GM12878 (cell line): ENCODE data around the gene DPP6.

Experiments used
- EZH2 ChIP-seq: IDR thresholded peaks from 2 replicates; pipeline ENCODE4 v1.6.1; 2012; ENCODE audit warnings: low read depth, mild to moderate bottlenecking, control low read depth, inconsistent platforms, low read length, borderline replicate concordance; ENCODE audit not compliant: control insufficient read depth
- GABPA ChIP-seq: IDR thresholded peaks from 2 replicates; pipeline ENCODE4 v1.6.1; 2014; ENCODE audit warnings: antibody characterized with exemption, low read depth, mild to moderate bottlenecking, inconsistent platforms
- POLR2A ChIP-seq: IDR thresholded peaks from 2 replicates; pipeline ENCODE4 v1.6.1; 2011; ENCODE audit warnings: low read depth, mild to moderate bottlenecking, low read length
- POLR2AphosphoS5 ChIP-seq: IDR thresholded peaks from 2 replicates; pipeline ENCODE4 v1.6.1; 2011; ENCODE audit warnings: mild to moderate bottlenecking, low read length, inconsistent platforms
- TF ChIP-seq, protein P1 (sequence below), 3 experiments: IDR thresholded peaks in 2 of 3; conservative IDR thresholded peaks in 1 of 3; 2 replicates each; pipeline ENCODE4 v1.5.1; 2011; ENCODE audit warnings: low read depth in 3 of 3, low read length in 3 of 3, mild to moderate bottlenecking in 3 of 3, control low read depth in 2 of 3, moderate library complexity in 2 of 3, inconsistent platforms in 1 of 3, mixed read lengths in 1 of 3; ENCODE audit not compliant: control insufficient read depth in 2 of 3, insufficient read depth in 1 of 3; ENCODE audit errors: extremely low read depth in 1 of 3
- TF ChIP-seq, protein P2 (sequence below): IDR thresholded peaks from 2 replicates; pipeline ENCODE4 v1.6.1; 2012; ENCODE audit warnings: low read length, inconsistent platforms

DNA sequence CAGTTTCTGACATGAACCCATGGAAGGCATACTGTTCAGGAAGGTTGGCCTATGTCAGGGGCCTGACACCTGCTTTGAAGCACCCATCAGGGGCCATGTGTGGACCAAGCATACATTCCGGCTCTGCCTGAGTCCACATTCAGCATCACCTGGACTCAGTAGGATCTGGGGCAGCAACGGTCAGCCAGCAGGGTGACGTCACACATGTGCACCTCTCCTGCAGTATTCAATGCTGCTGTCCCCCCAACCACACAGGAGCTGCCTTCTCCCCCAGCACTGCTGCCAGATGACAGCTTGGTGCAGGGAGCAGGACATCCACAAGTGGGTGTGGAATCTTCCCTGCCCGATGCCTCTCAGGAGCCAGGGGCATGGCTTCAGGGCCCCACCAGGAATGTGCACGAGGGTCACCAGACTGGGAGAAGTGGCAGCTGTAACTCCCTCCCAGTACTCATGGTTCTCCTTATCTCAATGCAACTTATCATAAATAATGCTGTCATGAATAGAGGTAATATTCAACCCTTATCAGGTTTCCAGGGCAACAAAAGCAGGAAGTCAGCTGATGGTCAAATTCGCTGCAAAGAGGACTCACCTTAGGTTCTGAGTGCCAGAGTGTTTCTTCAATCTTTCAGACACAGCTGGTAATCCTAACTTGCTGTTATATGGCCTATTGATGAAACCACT, 657.8 kb downstream of the DPP6 start:
- TF ChIP-seq, protein P1, sequence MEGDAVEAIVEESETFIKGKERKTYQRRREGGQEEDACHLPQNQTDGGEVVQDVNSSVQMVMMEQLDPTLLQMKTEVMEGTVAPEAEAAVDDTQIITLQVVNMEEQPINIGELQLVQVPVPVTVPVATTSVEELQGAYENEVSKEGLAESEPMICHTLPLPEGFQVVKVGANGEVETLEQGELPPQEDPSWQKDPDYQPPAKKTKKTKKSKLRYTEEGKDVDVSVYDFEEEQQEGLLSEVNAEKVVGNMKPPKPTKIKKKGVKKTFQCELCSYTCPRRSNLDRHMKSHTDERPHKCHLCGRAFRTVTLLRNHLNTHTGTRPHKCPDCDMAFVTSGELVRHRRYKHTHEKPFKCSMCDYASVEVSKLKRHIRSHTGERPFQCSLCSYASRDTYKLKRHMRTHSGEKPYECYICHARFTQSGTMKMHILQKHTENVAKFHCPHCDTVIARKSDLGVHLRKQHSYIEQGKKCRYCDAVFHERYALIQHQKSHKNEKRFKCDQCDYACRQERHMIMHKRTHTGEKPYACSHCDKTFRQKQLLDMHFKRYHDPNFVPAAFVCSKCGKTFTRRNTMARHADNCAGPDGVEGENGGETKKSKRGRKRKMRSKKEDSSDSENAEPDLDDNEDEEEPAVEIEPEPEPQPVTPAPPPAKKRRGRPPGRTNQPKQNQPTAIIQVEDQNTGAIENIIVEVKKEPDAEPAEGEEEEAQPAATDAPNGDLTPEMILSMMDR (IDR thresholded peaks at IDR 0.05 in 2 of 3, conservative IDR thresholded peaks at IDR 0.05 in 1 of 3; ENCODE audit: control insufficient read depth in 2 of 3, extremely low read depth in 1 of 3, insufficient read depth in 1 of 3, low read depth in 3 of 3, low read length in 3 of 3) = no peak
- TF ChIP-seq EZH2 = no peak
- no peak for TF ChIP-seq POLR2AphosphoS5
- no peak for TF ChIP-seq POLR2A
- TF ChIP-seq GABPA = no peak
- TF ChIP-seq, protein P2, sequence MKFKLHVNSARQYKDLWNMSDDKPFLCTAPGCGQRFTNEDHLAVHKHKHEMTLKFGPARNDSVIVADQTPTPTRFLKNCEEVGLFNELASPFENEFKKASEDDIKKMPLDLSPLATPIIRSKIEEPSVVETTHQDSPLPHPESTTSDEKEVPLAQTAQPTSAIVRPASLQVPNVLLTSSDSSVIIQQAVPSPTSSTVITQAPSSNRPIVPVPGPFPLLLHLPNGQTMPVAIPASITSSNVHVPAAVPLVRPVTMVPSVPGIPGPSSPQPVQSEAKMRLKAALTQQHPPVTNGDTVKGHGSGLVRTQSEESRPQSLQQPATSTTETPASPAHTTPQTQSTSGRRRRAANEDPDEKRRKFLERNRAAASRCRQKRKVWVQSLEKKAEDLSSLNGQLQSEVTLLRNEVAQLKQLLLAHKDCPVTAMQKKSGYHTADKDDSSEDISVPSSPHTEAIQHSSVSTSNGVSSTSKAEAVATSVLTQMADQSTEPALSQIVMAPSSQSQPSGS = no peak
